HL-60 (cell line): ENCODE results near the gene UQCRQ.

Experiments used
- CTCF ChIP-seq: IDR thresholded peaks from one replicate; pipeline ENCODE4 v1.5.1; 2011; ENCODE audit warnings: low read length, control low read depth, inconsistent platforms; ENCODE audit not compliant: insufficient read depth
- GABPA ChIP-seq: IDR thresholded peaks from 2 replicates; pipeline ENCODE4 v1.6.1; 2012; ENCODE audit warnings: low read depth
- POLR2AphosphoS5 ChIP-seq: IDR thresholded peaks from 2 replicates; pipeline ENCODE4 v1.6.1; 2012; ENCODE audit warnings: low read depth
- REST ChIP-seq: IDR thresholded peaks from 2 replicates; pipeline ENCODE4 v1.6.1; 2012; ENCODE audit warnings: low read depth; ENCODE audit not compliant: insufficient replicate concordance
- SPI1 ChIP-seq: IDR thresholded peaks from 2 replicates; pipeline ENCODE4 v1.6.1; 2012; ENCODE audit warnings: low read depth, mild to moderate bottlenecking, borderline replicate concordance

DNA sequence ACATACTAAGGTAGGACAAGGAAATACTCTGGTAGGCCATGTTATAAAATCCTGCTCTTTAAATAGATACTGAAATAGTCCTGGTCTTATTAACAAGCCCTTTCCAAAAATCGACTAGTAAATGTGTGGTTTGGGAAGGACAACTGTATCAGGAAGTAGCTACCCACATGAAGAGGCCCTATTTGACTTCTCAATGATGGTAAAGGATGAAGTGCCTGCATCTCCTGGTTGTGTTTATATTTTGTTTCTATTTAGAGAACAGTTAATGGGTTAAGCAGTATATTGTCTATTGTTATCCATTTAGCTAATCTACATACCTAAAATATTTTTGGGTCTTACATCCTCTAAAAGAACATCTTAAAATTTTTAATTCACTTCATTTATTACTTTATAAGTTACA is 12.7 kb upstream of the UQCRQ start:
- no peak for TF ChIP-seq CTCF
- TF ChIP-seq REST = no peak
- TF ChIP-seq POLR2AphosphoS5 = no peak
- TF ChIP-seq SPI1 = no peak
- no peak for TF ChIP-seq GABPA
